Effector memory CD8-positive, alpha-beta T cell (primary cell): ENCODE data around the gene MKNK2.
"Not testable (repeated sequence)": the region's sequence is repeated elsewhere in the genome, so short reads cannot be mapped to it uniquely, and the experiment has no call there.

Source experiments
- ATAC-seq: fragments of 150-1000 bp; cut with Tn5 transposase; replicated peaks from 2 replicates; pipeline ENCODE4 v1.10.0; 2021; ENCODE audit warnings: mild to moderate bottlenecking, moderate library complexity
- DNase-seq, 3 experiments: peaks; one replicate each; pipeline ENCODE4 v3.0.0; 2021
- H3K27ac Mint-ChIP-seq, 2 donors: one replicate each; pipeline ENCODE4 v1.8.0; 2022; ENCODE audit warnings: mild to moderate bottlenecking in 2 of 2, mixed read lengths in 2 of 2, moderate library complexity in 2 of 2
- H3K27me3 Mint-ChIP-seq, 2 donors: one replicate each; pipeline ENCODE4 v1.8.0; 2022; ENCODE audit warnings: mixed read lengths in 2 of 2
- H3K36me3 Mint-ChIP-seq: one replicate; pipeline ENCODE4 v1.8.0; 2022; ENCODE audit warnings: mild to moderate bottlenecking, moderate library complexity, mixed read lengths; ENCODE audit not compliant: insufficient read depth
- H3K4me1 Mint-ChIP-seq, 2 donors: one replicate each; pipeline ENCODE4 v1.8.0; 2022; ENCODE audit warnings: low read depth in 2 of 2, mixed read lengths in 2 of 2
- H3K4me3 Mint-ChIP-seq, 2 donors: one replicate each; pipeline ENCODE4 v1.8.0; 2022; ENCODE audit warnings: mild to moderate bottlenecking in 2 of 2, mixed read lengths in 2 of 2, moderate library complexity in 2 of 2
- H3K9me3 Mint-ChIP-seq, 2 donors: one replicate each; pipeline ENCODE4 v1.8.0; 2022; ENCODE audit warnings: mixed read lengths in 2 of 2

MKNK2 gene

DNA sequence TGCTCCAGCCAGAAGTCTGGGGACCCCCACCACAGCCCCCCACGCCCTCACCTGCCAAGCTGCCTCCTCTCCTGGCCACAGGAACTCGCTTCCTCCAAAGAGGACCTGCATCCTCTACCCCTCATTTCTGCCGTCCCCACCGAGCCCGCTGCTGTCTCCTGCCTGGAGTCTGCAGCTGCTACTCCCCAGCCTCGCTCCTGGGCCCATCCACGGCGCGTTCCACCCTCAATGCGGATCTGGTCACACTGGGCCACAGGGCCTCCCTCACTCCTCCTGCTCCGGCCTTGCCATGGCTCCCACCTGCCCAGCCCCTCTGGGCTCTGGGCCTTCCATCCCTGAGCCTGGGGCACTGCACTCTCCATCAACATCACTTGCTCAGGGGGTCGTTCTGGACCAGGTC is 39.9 kb downstream of the MKNK2 start:
- Mint-ChIP-seq H3K27me3 (no peaks in the 10 kb centered on the region), H3K4me3 (peak overlapping the region in 1 of 2 donors; percentile 3), H3K36me3 (peaks cover 4% of the 10 kb centered on the region), H3K27ac (peak overlapping the region in 1 of 2 donors; percentile 78), H3K4me1 (peaks cover 26 to 31% of the 10 kb centered on the region in 2 donors), H3K9me3 (no peaks in the 10 kb centered on the region)
- DNase-seq = no peak
- ATAC-seq = no peak

- Mint-ChIP-seq H3K27ac (peak overlapping the region in 1 of 2 donors; percentile 78), H3K9me3 (no peaks in the 10 kb centered on the region), H3K36me3 (peaks cover 4% of the 10 kb centered on the region), H3K4me3 (no peak overlapping the region), H3K27me3 (no peaks in the 10 kb centered on the region), H3K4me1 (peaks cover 24 to 31% of the 10 kb centered on the region in 2 donors)
- ATAC-seq (no peak), DNase-seq (no peak)
Observed at GRCh38 chr19:2010135-2010668, 40.8 kb downstream of the MKNK2 start.

DNA sequence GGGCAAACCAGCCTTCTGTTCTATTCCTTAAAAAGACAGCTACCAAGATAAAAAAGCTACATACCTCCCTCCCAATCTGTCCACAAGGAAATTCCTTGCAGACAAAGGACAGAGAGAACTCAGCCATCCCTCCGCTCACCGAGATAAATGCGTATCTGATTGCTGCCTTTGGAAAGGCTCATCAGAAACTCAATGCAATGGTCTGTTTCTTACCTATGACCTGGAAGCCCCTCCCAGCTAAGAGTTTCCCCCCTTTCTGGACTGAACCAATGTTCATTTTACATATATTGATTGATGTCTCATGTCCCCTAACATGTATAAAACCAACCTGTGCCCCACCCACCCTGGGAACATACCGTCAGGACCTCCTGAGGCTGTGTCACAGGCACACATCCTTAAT is 47.2 kb downstream of the MKNK2 start:
- DNase-seq (no peak), ATAC-seq (no peak)
- Mint-ChIP-seq H3K9me3 (no peaks in the 10 kb centered on the region), H3K4me1 (peaks cover 0 to 3% of the 10 kb centered on the region in 2 donors), H3K27me3 (no peaks in the 10 kb centered on the region), H3K4me3 (no peak overlapping the region), H3K27ac (no peak overlapping the region), H3K36me3 (peaks cover 23% of the 10 kb centered on the region)

DNA sequence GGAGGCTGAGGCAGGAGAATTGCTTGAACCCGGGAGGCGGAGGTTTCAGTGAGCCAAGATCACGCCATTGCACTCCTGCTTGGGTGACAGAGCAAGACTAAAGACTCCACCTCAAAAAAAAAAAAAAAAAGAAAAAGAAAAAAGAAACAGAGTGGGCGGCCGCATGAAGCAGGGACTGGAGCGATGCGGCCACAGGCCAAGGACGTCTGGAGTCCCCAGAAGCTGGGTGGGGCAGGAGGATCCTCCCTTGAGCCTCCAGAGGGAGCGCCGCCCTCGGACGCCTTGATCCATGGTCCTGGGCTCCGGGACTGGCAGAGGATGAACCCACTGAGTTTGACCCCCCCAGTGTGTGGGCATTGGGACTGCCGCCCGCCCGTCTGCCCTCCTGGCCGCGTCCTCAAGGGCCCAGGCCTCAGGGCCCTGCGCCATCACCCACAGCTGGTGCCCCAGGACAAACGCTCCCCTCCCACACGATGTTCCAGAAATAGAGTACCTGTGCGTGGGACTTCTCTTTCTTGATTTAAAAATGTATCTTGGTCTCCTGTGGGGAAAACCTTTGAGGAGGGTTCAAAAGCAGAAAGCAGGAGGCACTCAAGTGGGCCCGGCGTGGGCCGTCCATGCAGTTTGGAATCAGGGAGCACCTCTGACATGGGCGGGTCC is 51.1 kb downstream of the MKNK2 start:
- Mint-ChIP-seq H3K4me1 (peaks cover 3 to 4% of the 10 kb centered on the region in 2 donors), H3K4me3 (no peak overlapping the region), H3K27me3 (no peaks in the 10 kb centered on the region), H3K27ac (peak overlapping the region in 1 of 2 donors; percentile 35), H3K9me3 (no peaks in the 10 kb centered on the region), H3K36me3 (peaks cover 37% of the 10 kb centered on the region)
- ATAC-seq (no peak), DNase-seq (no peak)

- H3K27ac Mint-ChIP-seq = peak overlapping the region in 1 of 2 donors; percentile 35
- no peak for ATAC-seq
- H3K9me3 Mint-ChIP-seq = no peaks in the 10 kb centered on the region
- DNase-seq = no peak
- H3K27me3 Mint-ChIP-seq = no peaks in the 10 kb centered on the region
- peaks cover 3 to 4% of the 10 kb centered on the region in 2 donors for H3K4me1 Mint-ChIP-seq
- H3K4me3 Mint-ChIP-seq = no peak overlapping the region
- peaks cover 35% of the 10 kb centered on the region for H3K36me3 Mint-ChIP-seq
Observed at GRCh38 chr19:1998712-1999708, 52.0 kb downstream of the MKNK2 start.

GRCh38 chr19:1997353-1998233 is 53.5 kb downstream of the MKNK2 start:
- ATAC-seq = no peak
- Mint-ChIP-seq H3K27ac (no peak overlapping the region), H3K4me3 (no peak overlapping the region), H3K4me1 (peaks cover 3 to 4% of the 10 kb centered on the region in 2 donors), H3K9me3 (no peaks in the 10 kb centered on the region), H3K27me3 (no peaks in the 10 kb centered on the region), H3K36me3 (peaks cover 32% of the 10 kb centered on the region)
- DNase-seq = no peak

- Mint-ChIP-seq H3K9me3 (no peaks in the 10 kb centered on the region), H3K4me3 (no peak overlapping the region), H3K27me3 (no peaks in the 10 kb centered on the region), H3K4me1 (peaks cover 1 to 3% of the 10 kb centered on the region in 2 donors), H3K27ac (no peak overlapping the region), H3K36me3 (peaks cover 36% of the 10 kb centered on the region)
- ATAC-seq (no peak), DNase-seq (no peak)
Observed at GRCh38 chr19:1992759-1993260, 58.2 kb downstream of the MKNK2 start.

GRCh38 chr19:1991018-1991913 is 59.8 kb downstream of the MKNK2 start:
- Mint-ChIP-seq H3K27ac (peak overlapping the region in 1 of 2 donors; percentile 65), H3K4me3 (no peak overlapping the region), H3K4me1 (peaks cover 0 to 1% of the 10 kb centered on the region in 2 donors), H3K27me3 (no peaks in the 10 kb centered on the region), H3K9me3 (no peaks in the 10 kb centered on the region), H3K36me3 (peaks cover 31% of the 10 kb centered on the region)
- no peak for DNase-seq
- no peak for ATAC-seq

DNA sequence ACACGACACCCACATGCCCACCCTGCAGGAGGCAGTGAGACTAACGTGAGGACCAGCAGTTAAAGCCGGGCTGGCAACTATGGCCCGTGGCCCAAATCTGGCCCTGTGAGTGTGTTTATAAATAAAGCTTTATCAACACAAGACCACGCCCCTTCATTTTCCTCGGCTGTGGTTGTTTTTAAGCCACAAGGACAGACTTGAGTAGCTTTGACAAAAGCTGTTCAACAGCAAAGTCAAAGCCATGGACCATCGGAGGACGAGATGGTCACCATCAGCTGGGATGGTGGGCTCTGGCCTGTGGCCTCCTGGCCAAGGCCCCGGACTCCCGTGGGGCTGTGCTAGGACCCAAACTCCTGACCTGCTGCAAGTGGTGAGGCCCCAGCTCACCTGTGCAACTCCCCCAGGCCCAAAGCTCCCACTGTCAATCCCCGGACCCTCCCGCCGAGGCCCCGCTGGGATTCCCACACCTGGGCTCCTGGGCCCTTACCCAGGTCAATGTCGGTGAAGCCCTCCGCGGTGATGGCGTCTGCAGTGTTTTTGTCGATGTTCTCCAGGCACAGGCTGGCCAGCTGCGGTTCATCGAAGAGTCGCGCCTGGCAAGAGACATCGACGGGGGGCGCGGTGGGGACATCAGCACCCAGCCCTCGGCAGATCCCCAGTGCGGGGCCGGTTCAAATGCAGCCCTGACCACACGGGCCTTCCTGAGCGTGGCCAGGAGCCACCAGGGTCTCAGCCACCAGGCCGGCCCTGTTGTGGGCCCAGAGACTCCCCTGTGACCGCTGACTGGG is 60.6 kb downstream of the MKNK2 start:
- Mint-ChIP-seq H3K4me3 (no peak overlapping the region), H3K27me3 (no peaks in the 10 kb centered on the region), H3K9me3 (no peaks in the 10 kb centered on the region), H3K27ac (peak overlapping the region in 1 of 2 donors; percentile 65), H3K36me3 (peaks cover 25% of the 10 kb centered on the region), H3K4me1 (peaks cover 0 to 1% of the 10 kb centered on the region in 2 donors)
- DNase-seq (no peak), ATAC-seq (no peak)

- DNase-seq = no peak
- Mint-ChIP-seq H3K9me3 (no peaks in the 10 kb centered on the region), H3K27me3 (no peaks in the 10 kb centered on the region), H3K4me1 (peaks cover 0 to 1% of the 10 kb centered on the region in 2 donors), H3K36me3 (peaks cover 26% of the 10 kb centered on the region), H3K27ac (peak overlapping the region in 1 of 2 donors; percentile 51), H3K4me3 (no peak overlapping the region)
- no peak for ATAC-seq
Observed at GRCh38 chr19:1989513-1990229, 61.4 kb downstream of the MKNK2 start.

GRCh38 chr19:1988464-1988863 is 62.6 kb downstream of the MKNK2 start:
- H3K4me1 Mint-ChIP-seq, H3K4me3 Mint-ChIP-seq, DNase-seq, H3K9me3 Mint-ChIP-seq, ATAC-seq, H3K27me3 Mint-ChIP-seq: not testable (repeated sequence)
- peaks cover 28% of the 10 kb centered on the region for H3K36me3 Mint-ChIP-seq
- peak overlapping the region in 1 of 2 donors; percentile 51 for H3K27ac Mint-ChIP-seq
